Esophagus squamous epithelium (tissue), 4 donors: ENCODE results near the gene GRK5.

ENCODE experiments used
- POLR2A ChIP-seq, 4 donors: fragments of 450-650 bp; IDR thresholded peaks; one replicate each; pipeline ENCODE4 v1.6.1; 2017; ENCODE audit warnings: antibody characterized with exemption in 4 of 4, mild to moderate bottlenecking in 4 of 4, moderate library complexity in 3 of 4
- TF ChIP-seq, protein P1 (sequence below), 6 experiments: fragments of 450-650 bp in 4 of 6; fragments of 200-600 bp in 2 of 6; sonication (generic) in 2 of 6; IDR thresholded peaks; one replicate each; pipeline ENCODE4 v1.5.1; 2016 to 2019; ENCODE audit warnings: antibody characterized with exemption in 6 of 6, mild to moderate bottlenecking in 4 of 6, moderate library complexity in 4 of 6

DNA sequence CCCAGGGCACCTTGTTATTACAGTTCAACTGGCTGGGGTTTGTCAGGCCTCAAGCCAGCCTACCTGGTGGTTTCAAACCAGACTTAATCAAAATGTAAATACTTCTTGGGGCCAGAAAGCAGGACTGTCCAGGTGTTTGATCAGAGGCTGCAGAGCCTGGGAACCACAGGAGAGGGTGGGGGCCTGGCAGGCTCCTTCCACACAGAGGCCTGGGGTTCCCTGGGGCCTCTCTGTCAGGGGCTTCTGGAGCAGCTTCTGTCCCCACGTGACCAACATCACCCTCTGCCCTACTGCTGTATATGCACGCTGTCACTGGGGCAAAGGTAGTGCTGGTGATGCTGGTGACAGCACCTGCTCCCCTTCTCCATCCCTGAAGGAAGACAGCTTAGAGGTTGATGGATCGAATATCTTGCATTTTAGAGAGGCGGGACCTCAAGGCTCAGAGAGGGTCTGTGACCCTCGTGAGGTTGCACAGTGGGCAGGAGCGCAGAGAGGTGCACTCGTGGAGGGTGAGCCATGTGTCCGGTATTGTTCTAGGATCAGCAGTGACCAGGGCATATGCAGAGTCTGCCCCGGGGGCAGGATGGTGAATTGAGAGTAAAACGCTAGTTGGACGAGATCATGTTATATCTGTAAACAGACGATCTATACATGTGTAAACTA lies 95.4 kb downstream of the GRK5 start:
- TF ChIP-seq, protein P1, sequence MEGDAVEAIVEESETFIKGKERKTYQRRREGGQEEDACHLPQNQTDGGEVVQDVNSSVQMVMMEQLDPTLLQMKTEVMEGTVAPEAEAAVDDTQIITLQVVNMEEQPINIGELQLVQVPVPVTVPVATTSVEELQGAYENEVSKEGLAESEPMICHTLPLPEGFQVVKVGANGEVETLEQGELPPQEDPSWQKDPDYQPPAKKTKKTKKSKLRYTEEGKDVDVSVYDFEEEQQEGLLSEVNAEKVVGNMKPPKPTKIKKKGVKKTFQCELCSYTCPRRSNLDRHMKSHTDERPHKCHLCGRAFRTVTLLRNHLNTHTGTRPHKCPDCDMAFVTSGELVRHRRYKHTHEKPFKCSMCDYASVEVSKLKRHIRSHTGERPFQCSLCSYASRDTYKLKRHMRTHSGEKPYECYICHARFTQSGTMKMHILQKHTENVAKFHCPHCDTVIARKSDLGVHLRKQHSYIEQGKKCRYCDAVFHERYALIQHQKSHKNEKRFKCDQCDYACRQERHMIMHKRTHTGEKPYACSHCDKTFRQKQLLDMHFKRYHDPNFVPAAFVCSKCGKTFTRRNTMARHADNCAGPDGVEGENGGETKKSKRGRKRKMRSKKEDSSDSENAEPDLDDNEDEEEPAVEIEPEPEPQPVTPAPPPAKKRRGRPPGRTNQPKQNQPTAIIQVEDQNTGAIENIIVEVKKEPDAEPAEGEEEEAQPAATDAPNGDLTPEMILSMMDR (IDR thresholded peaks at IDR 0.05): no peak
- no peak for TF ChIP-seq POLR2A (IDR thresholded peaks at IDR 0.05)
